Measurements from ENCODE around the gene GAN. TPM values are rescaled to one million over a fixed set of nuclear protein-coding genes. Genes with fewer than 3 reads are reported as not detected.

Gene GAN
- total RNA-seq, 1 donor from 2014 or later, result 5.0 TPM

- no peak for DNase-seq (ENCODE audit: low read depth in 2 of 2)
Observed at GRCh38 chr16:81353895-81354294, 39.1 kb downstream of the GAN start.

- no peak for DNase-seq (ENCODE audit: low read depth in 2 of 2)
Observed at GRCh38 chr16:81357711-81358260, 43.0 kb downstream of the GAN start.

- DNase-seq (ENCODE audit: low read depth in 2 of 2), result no peak
Observed at GRCh38 chr16:81358860-81359259, 44.1 kb downstream of the GAN start.

- no peak for DNase-seq (ENCODE audit: low read depth in 2 of 2)
Observed at GRCh38 chr16:81360135-81360534, 45.4 kb downstream of the GAN start.

GRCh38 chr16:81365731-81366130 lies 51.0 kb downstream of the GAN start:
- DNase-seq (ENCODE audit: low read depth in 2 of 2), result no peak

- DNase-seq (ENCODE audit: low read depth in 2 of 2), result peak; percentile 55 to 69
Observed at GRCh38 chr16:81366316-81366932, 51.7 kb downstream of the GAN start.

GRCh38 chr16:81367821-81368220 lies 53.1 kb downstream of the GAN start:
- peak in 1 of 2 donors; percentile 46 for DNase-seq (ENCODE audit: low read depth in 2 of 2)

- no peak for DNase-seq (ENCODE audit: low read depth in 2 of 2)
Observed at GRCh38 chr16:81369888-81370504, 55.2 kb downstream of the GAN start.

GRCh38 chr16:81371106-81371505 lies 56.3 kb downstream of the GAN start:
- DNase-seq (ENCODE audit: low read depth in 2 of 2), result no peak

- DNase-seq (ENCODE audit: low read depth in 2 of 2), result peak in 1 of 2 donors; percentile 23
Observed at GRCh38 chr16:81374550-81374949, 59.8 kb downstream of the GAN start.

- peak; percentile 30 to 87 for DNase-seq (ENCODE audit: low read depth in 2 of 2)
Observed at GRCh38 chr16:81376880-81377279, 62.1 kb downstream of the GAN start.

GRCh38 chr16:81378049-81378448 lies 63.3 kb downstream of the GAN start:
- no peak for DNase-seq (ENCODE audit: low read depth in 2 of 2)

- no peak for DNase-seq (ENCODE audit: low read depth in 2 of 2)
Observed at GRCh38 chr16:81380932-81381331, 66.2 kb downstream of the GAN start.

- DNase-seq (ENCODE audit: low read depth in 2 of 2), result peak; percentile 46 to 92
Observed at GRCh38 chr16:81384006-81384405, 69.2 kb downstream of the GAN start.

- DNase-seq (ENCODE audit: low read depth in 2 of 2), result peak; percentile 24 to 93
Observed at GRCh38 chr16:81385031-81385756, 70.4 kb downstream of the GAN start.

- no peak for DNase-seq (ENCODE audit: low read depth in 2 of 2)
Observed at GRCh38 chr16:81388357-81388756, 73.6 kb downstream of the GAN start.

- no peak for DNase-seq (ENCODE audit: low read depth in 2 of 2)
Observed at GRCh38 chr16:81390840-81391239, 76.1 kb downstream of the GAN start.

- no peak for DNase-seq (ENCODE audit: low read depth in 2 of 2)
Observed at GRCh38 chr16:81392011-81392410, 77.2 kb downstream of the GAN start.

- no peak for DNase-seq (ENCODE audit: low read depth in 2 of 2)
Observed at GRCh38 chr16:81394416-81394815, 79.7 kb downstream of the GAN start.

- DNase-seq (ENCODE audit: low read depth in 2 of 2), result peak in 1 of 2 donors; percentile 42
Observed at GRCh38 chr16:81394966-81395655, 80.3 kb downstream of the GAN start.

- DNase-seq (ENCODE audit: low read depth in 2 of 2), result no peak
Observed at GRCh38 chr16:81397058-81397878, 82.5 kb downstream of the GAN start.

Measured in dermis microvascular lymphatic vessel endothelial cell (primary cell).